NCI-H526 (cell line): ENCODE measurements around the gene SDHAF3.

ENCODE experiments used
- DNase-seq, 2 experiments: peaks; one replicate each; lab custom pipeline; 2025; lab: John Stamatoyannopoulos, UW

The SDHAF3 gene

GRCh38 chr7:97218767-97219166, 101.3 kb downstream of the SDHAF3 start:
- DNase-seq, result no peak

GRCh38 chr7:97219237-97219636, 101.7 kb downstream of the SDHAF3 start:
- DNase-seq, result no peak

GRCh38 chr7:97224316-97224715, 106.8 kb downstream of the SDHAF3 start:
- no peak for DNase-seq

GRCh38 chr7:97226541-97226940, 109.0 kb downstream of the SDHAF3 start:
- DNase-seq, result no peak
